HEK293 (cell line): ENCODE results near the gene QDPR.

Experiments
- CTCF ChIA-PET: fragments of 350-600 bp; formaldehyde crosslinking; extraction: SDS; loops from one replicate; lab custom pipeline; 2021; ENCODE audit warnings: antibody characterized with exemption; lab: Yijun Ruan, JAX
- POLR2A ChIA-PET: fragments of 300-600 bp; formaldehyde crosslinking; extraction: SDS; loops from one replicate; lab custom pipeline; 2020; ENCODE audit warnings: antibody characterized with exemption, inconsistent platforms; lab: Yijun Ruan, JAX
- H3K27ac ChIP-seq: fragments of 200-500 bp; sonication (Bioruptor generic); 2 replicates; pipeline ENCODE4 v1.5.1; 2014; ENCODE audit warnings: low read depth, low read length, control low read depth, inconsistent platforms; ENCODE audit errors: extremely low read depth
- H3K36me3 ChIP-seq, 2 experiments: fragments of 200-500 bp in 1 of 2; sonication (Bioruptor generic) in 1 of 2; 1 replicate in 1 of 2; 2 replicates in 1 of 2; pipeline ENCODE4 v1.5.1; 2014 to 2017; ENCODE audit warnings: inconsistent platforms in 2 of 2, low read length in 2 of 2; ENCODE audit not compliant: control insufficient read depth in 2 of 2, insufficient read depth in 1 of 2
- H3K4me1 ChIP-seq: fragments of 200-500 bp; sonication (Bioruptor generic); 2 replicates; pipeline ENCODE4 v1.5.1; 2014; ENCODE audit warnings: mild to moderate bottlenecking, low read length, inconsistent platforms; ENCODE audit not compliant: control insufficient read depth, insufficient read depth
- H3K4me3 ChIP-seq: 2 replicates; pipeline ENCODE4 v1.5.1; 2011; ENCODE audit warnings: low read depth, mild to moderate bottlenecking, control low read depth, low read length, moderate library complexity
- H3K9me3 ChIP-seq: fragments of 200-500 bp; sonication (Bioruptor generic); 2 replicates; pipeline ENCODE4 v1.5.1; 2014; ENCODE audit warnings: low read depth, low read length, inconsistent platforms; ENCODE audit not compliant: control insufficient read depth, insufficient read depth
- ELK4 ChIP-seq: IDR thresholded peaks from 2 replicates; pipeline ENCODE4 v1.6.1; 2011; ENCODE audit warnings: mild to moderate bottlenecking, low read depth, low read length, borderline replicate concordance
- GLIS2 ChIP-seq: fragments of 450-650 bp; formaldehyde crosslinking; IDR thresholded peaks from 2 replicates; pipeline ENCODE4 v1.5.1; 2016; ENCODE audit warnings: missing biosample characterization, missing genetic modification characterization
- HIC1 ChIP-seq: fragments of 450-650 bp; formaldehyde crosslinking; IDR thresholded peaks from 2 replicates; pipeline ENCODE4 v1.5.1; 2016; ENCODE audit warnings: missing biosample characterization, missing genetic modification characterization
- PATZ1 ChIP-seq: fragments of 450-650 bp; formaldehyde crosslinking; IDR thresholded peaks from 2 replicates; pipeline ENCODE4 v1.5.1; 2016; ENCODE audit warnings: missing biosample characterization, missing genetic modification characterization
- ZBTB20 ChIP-seq: fragments of 450-650 bp; formaldehyde crosslinking; IDR thresholded peaks from 2 replicates; pipeline ENCODE4 v1.5.1; 2016; ENCODE audit warnings: missing biosample characterization, missing genetic modification characterization
- ZBTB7A ChIP-seq: fragments of 450-650 bp; formaldehyde crosslinking; IDR thresholded peaks from 2 replicates; pipeline ENCODE4 v1.5.1; 2016; ENCODE audit warnings: low read depth, missing biosample characterization, missing genetic modification characterization
- ZFHX2 ChIP-seq: fragments of 450-650 bp; formaldehyde crosslinking; conservative IDR thresholded peaks from 2 replicates; pipeline ENCODE4 v1.5.1; 2016; ENCODE audit warnings: missing biosample characterization, missing genetic modification characterization
- ZFP41 ChIP-seq: fragments of 450-650 bp; formaldehyde crosslinking; IDR thresholded peaks from 2 replicates; pipeline ENCODE4 v1.5.1; 2016; ENCODE audit warnings: missing biosample characterization, missing genetic modification characterization, borderline replicate concordance
- ZNF114 ChIP-seq: fragments of 450-650 bp; formaldehyde crosslinking; IDR thresholded peaks from 2 replicates; pipeline ENCODE4 v1.5.0; 2017; ENCODE audit warnings: missing biosample characterization, missing genetic modification characterization
- ZNF146 ChIP-seq: fragments of 450-650 bp; formaldehyde crosslinking; IDR thresholded peaks from 2 replicates; pipeline ENCODE4 v1.5.1; 2016; ENCODE audit warnings: missing biosample characterization, missing genetic modification characterization
- ZNF2 ChIP-seq: fragments of 450-650 bp; formaldehyde crosslinking; IDR thresholded peaks from 2 replicates; pipeline ENCODE4 v1.5.1; 2016; ENCODE audit warnings: missing biosample characterization, missing genetic modification characterization
- ZNF239 ChIP-seq: fragments of 450-650 bp; formaldehyde crosslinking; IDR thresholded peaks from 2 replicates; pipeline ENCODE4 v1.5.1; 2016; ENCODE audit warnings: missing biosample characterization, missing genetic modification characterization
- ZNF266 ChIP-seq: fragments of 450-650 bp; formaldehyde crosslinking; IDR thresholded peaks from 2 replicates; pipeline ENCODE4 v1.5.1; 2016; ENCODE audit warnings: missing biosample characterization, missing genetic modification characterization, low read depth
- ZNF311 ChIP-seq: fragments of 450-650 bp; formaldehyde crosslinking; IDR thresholded peaks from 2 replicates; pipeline ENCODE4 v1.5.1; 2017; ENCODE audit warnings: missing biosample characterization, missing genetic modification characterization, borderline replicate concordance
- ZNF341 ChIP-seq: fragments of 450-650 bp; formaldehyde crosslinking; IDR thresholded peaks from 2 replicates; pipeline ENCODE4; 2016; ENCODE audit warnings: low read depth, missing biosample characterization, missing genetic modification characterization
- ZNF391 ChIP-seq: fragments of 450-650 bp; formaldehyde crosslinking; IDR thresholded peaks from 2 replicates; pipeline ENCODE4 v1.5.1; 2016; ENCODE audit warnings: low read depth, missing biosample characterization, missing genetic modification characterization, borderline replicate concordance
- ZNF398 ChIP-seq: fragments of 450-650 bp; formaldehyde crosslinking; IDR thresholded peaks from 2 replicates; pipeline ENCODE4 v1.5.1; 2017; ENCODE audit warnings: missing biosample characterization, missing genetic modification characterization
- ZNF48 ChIP-seq: fragments of 450-650 bp; formaldehyde crosslinking; IDR thresholded peaks from 2 replicates; pipeline ENCODE4 v1.5.1; 2016; ENCODE audit warnings: missing biosample characterization, missing genetic modification characterization
- ZNF544 ChIP-seq: fragments of 450-650 bp; formaldehyde crosslinking; IDR thresholded peaks from 2 replicates; pipeline ENCODE4 v1.5.0; 2017; ENCODE audit warnings: missing biosample characterization, missing genetic modification characterization
- ZNF624 ChIP-seq: fragments of 450-650 bp; formaldehyde crosslinking; IDR thresholded peaks from 2 replicates; pipeline ENCODE4 v1.5.1; 2017; ENCODE audit warnings: missing biosample characterization, missing genetic modification characterization
- ZNF747 ChIP-seq: fragments of 450-650 bp; formaldehyde crosslinking; IDR thresholded peaks from 2 replicates; pipeline ENCODE4 v1.5.1; 2016; ENCODE audit warnings: missing biosample characterization, missing genetic modification characterization
- ZNF830 ChIP-seq: fragments of 450-650 bp; IDR thresholded peaks from 2 replicates; pipeline ENCODE4 v1.5.0; 2018; ENCODE audit warnings: missing biosample characterization, missing genetic modification characterization, low read depth, mild to moderate bottlenecking, moderate library complexity
- ZNF843 ChIP-seq: fragments of 450-650 bp; formaldehyde crosslinking; IDR thresholded peaks from 2 replicates; pipeline ENCODE4 v1.5.1; 2016; ENCODE audit warnings: missing biosample characterization, missing genetic modification characterization
- ZSCAN23 ChIP-seq: fragments of 450-650 bp; formaldehyde crosslinking; IDR thresholded peaks from 2 replicates; pipeline ENCODE4 v1.5.1; 2016; ENCODE audit warnings: missing biosample characterization, missing genetic modification characterization
- TF ChIP-seq, protein P1 (sequence below): fragments of 450-650 bp; formaldehyde crosslinking; IDR thresholded peaks from 2 replicates; pipeline ENCODE4 v1.5.1; 2016; ENCODE audit warnings: missing biosample characterization, missing genetic modification characterization

The QDPR gene

GRCh38 chr4:17511509-17511949 is 361 bp downstream of the QDPR start (continued):
- peak; percentile 61; the same call in 1 of the 2 replicates for TF ChIP-seq PATZ1 (tag by site-specific recombination)
- TF ChIP-seq ZBTB20, result peak; percentile 15; the same call in 1 of the 2 replicates

DNA sequence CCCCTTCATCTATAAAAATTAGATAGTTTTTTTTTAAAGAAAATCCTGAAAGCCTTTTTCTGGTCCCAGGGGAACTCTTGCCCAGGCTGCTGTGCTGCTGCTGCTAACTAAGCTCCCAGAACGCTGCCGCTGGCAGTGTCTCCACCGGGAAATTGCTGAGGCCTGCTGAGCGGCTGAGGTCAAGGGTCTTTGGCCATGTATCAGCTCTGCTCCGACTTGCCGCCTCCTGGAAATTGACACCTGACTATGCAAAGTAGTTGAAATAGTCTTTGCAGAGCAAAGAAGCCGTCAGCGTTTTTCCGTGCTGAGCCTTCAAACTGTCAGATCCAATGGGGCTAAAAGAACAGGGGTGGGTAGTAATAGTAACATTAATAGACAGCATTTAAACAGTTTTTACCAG is 839 bp downstream of the QDPR start:
- CTCF ChIA-PET, result interaction anchor here (0.6 kb wide), 1 partner anchor 720 kb away, joined by 3 read pairs; no protein-coding TSS in a partner anchor
- no peaks in the 10 kb centered on the region for H3K4me1 ChIP-seq
- H3K36me3 ChIP-seq, result peaks cover 0 to 19% of the 10 kb centered on the region in 2 experiments; a peak in 1 of 3 replicates
- no peak overlapping the region for H3K27ac ChIP-seq
- POLR2A ChIA-PET, result no interaction called here
- no peak overlapping the region for H3K4me3 ChIP-seq
- TF ChIP-seq ZNF2 (no peak), ZNF266 (tag by site-specific recombination) (no peak), ZNF747 (tag by site-specific recombination) (no peak), ZNF239 (no peak), ZFP41 (no peak)
- H3K9me3 ChIP-seq, result no peaks in the 10 kb centered on the region

DNA sequence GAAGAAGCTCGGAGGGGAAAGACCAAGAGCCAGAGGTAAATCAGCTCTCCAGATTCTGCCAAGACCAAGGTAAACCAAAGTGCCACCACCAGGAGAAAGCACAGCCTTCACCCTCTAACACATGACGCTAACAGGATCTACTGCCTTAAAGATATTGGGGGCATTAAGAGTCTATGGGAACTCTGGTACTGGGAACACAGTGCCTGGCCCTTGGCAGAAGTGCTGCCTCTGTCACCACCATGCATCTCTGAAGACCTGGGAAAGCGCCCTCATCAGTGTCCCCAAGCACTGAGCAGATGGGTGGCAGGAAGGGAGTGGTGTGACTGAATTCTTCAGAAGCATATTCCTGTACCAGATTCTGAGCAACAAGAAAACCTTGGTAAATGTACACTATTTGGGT is 1.3 kb downstream of the QDPR start:
- TF ChIP-seq ZSCAN23 (no peak), ZNF311 (no peak), ZNF830 (tag by site-specific recombination) (no peak), ZNF391 (tag by site-specific recombination) (no peak), GLIS2 (tag by site-specific recombination) (no peak), ZNF544 (tag by site-specific recombination) (no peak), ZBTB7A (tag by site-specific recombination) (no peak), ZNF146 (no peak), HIC1 (tag by site-specific recombination) (no peak), ZFHX2 (tag by site-specific recombination) (no peak), ZNF843 (tag by site-specific recombination) (no peak), ZNF114 (tag by site-specific recombination) (no peak), ZNF624 (no peak), ELK4 (no peak), ZNF398 (tag by site-specific recombination) (no peak), ZNF341 (tag by site-specific recombination) (no peak), ZNF48 (tag by site-specific recombination) (no peak)
- TF ChIP-seq, protein P1, sequence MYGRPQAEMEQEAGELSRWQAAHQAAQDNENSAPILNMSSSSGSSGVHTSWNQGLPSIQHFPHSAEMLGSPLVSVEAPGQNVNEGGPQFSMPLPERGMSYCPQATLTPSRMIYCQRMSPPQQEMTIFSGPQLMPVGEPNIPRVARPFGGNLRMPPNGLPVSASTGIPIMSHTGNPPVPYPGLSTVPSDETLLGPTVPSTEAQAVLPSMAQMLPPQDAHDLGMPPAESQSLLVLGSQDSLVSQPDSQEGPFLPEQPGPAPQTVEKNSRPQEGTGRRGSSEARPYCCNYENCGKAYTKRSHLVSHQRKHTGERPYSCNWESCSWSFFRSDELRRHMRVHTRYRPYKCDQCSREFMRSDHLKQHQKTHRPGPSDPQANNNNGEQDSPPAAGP, result no peak
- ChIA-PET CTCF (no interaction called here), POLR2A (no interaction called here)
- Histone ChIP-seq H3K9me3 (no peaks in the 10 kb centered on the region), H3K4me1 (no peaks in the 10 kb centered on the region), H3K36me3 (peaks cover 0 to 19% of the 10 kb centered on the region in 2 experiments; a peak in 1 of 3 replicates), H3K4me3 (no peak overlapping the region), H3K27ac (no peak overlapping the region)
